Tibial nerve (tissue), 4 donors: ENCODE measurements around the gene LEP. TPM values are rescaled to one million over a fixed set of nuclear protein-coding genes. Genes with fewer than 3 reads are reported as not detected.
"Not testable (repeated sequence)": the region's sequence is repeated elsewhere in the genome, so short reads cannot be mapped to it uniquely, and the experiment has no call there.

Source experiments
- DNase-seq, 2 donors: peaks; one replicate each; pipeline ENCODE4 v3.0.0-alpha.2; 2019; ENCODE audit warnings: low spot score in 2 of 2
- H3K27ac ChIP-seq, 4 donors: fragments of 200-600 bp; sonication (generic) in 3 of 4; one replicate each; pipeline ENCODE4 v1.5.1; 2017 to 2019; ENCODE audit warnings: mild to moderate bottlenecking in 1 of 4
- H3K27me3 ChIP-seq, 2 donors: fragments of 200-600 bp; sonication (generic) in 1 of 2; one replicate each; pipeline versions ENCODE4 v1.5.1 to v1.6.0; 2017 to 2019
- H3K36me3 ChIP-seq, 3 donors: fragments of 200-600 bp; sonication (generic); one replicate each; pipeline ENCODE4 v1.5.1; 2018 to 2019
- H3K4me1 ChIP-seq, 4 donors: fragments of 200-600 bp; sonication (generic) in 3 of 4; one replicate each; pipeline ENCODE4 v1.5.1; 2017 to 2019
- H3K4me3 ChIP-seq, 4 donors: fragments of 200-600 bp; sonication (generic) in 3 of 4; one replicate each; pipeline ENCODE4 v1.5.1; 2017 to 2019; ENCODE audit warnings: mild to moderate bottlenecking in 1 of 4, moderate library complexity in 1 of 4
- H3K9me3 ChIP-seq, 4 donors: fragments of 200-600 bp; sonication (generic) in 3 of 4; one replicate each; pipeline ENCODE4 v1.5.1; 2017 to 2019
- CTCF ChIP-seq, 5 experiments: fragments of 200-600 bp in 3 of 5; fragments of 450-650 bp in 2 of 5; sonication (generic) in 3 of 5; IDR thresholded peaks; one replicate each; pipeline ENCODE4 v1.5.1; 2016 to 2019; ENCODE audit warnings: antibody characterized with exemption in 5 of 5, mild to moderate bottlenecking in 3 of 5, moderate library complexity in 2 of 5
- EP300 ChIP-seq, 2 donors: sonication (generic); formaldehyde crosslinking; IDR thresholded peaks; one replicate each; pipeline ENCODE4 v1.6.1; 2017; ENCODE audit warnings: antibody characterized with exemption in 2 of 2, mild to moderate bottlenecking in 1 of 2
- POLR2A ChIP-seq, 2 donors: fragments of 450-650 bp; IDR thresholded peaks; one replicate each; pipeline ENCODE4 v1.6.1; 2017; ENCODE audit warnings: antibody characterized with exemption in 2 of 2, mild to moderate bottlenecking in 2 of 2, moderate library complexity in 2 of 2
- WGBS, 2 donors: methylation state at CpG; one replicate each; pipeline ENCODE4 v1.1.5; 2018; 5-methylcytosine and 5-hydroxymethylcytosine counted together
- total RNA-seq, 4 donors: library from RNA; depleted of rRNA; stranded (reverse); fragments of >200 nt; gene quantifications; one replicate each; pipeline ENCODE4 v1.1.0, GENCODE V29; 2016

LEP gene
- total RNA-seq, 4 donors from 2014 or later = 15.9 to 70.7 (median 40.5) TPM

- Histone ChIP-seq H3K4me1 (no peaks in the 10 kb centered on the region), H3K4me3 (no peak overlapping the region), H3K36me3 (peaks cover 0 to 47% (median 0%) of the 10 kb centered on the region in 3 donors), H3K27ac (no peak overlapping the region), H3K9me3 (peaks cover 0 to 21% (median 2%) of the 10 kb centered on the region in 4 donors), H3K27me3 (no peaks in the 10 kb centered on the region)
- no peak for TF ChIP-seq CTCF (IDR thresholded peaks at IDR 0.05)
- TF ChIP-seq POLR2A (IDR thresholded peaks at IDR 0.05) = no peak
- no peak for TF ChIP-seq EP300 (IDR thresholded peaks at IDR 0.05)
- DNase-seq = no peak
- 85 to 92% methylated on average over 1 of the region's 1 CpG for WGBS, 2 donors
These were observed 37.3 kb downstream of the LEP start for GRCh38 chr7:128278366-128278765.

GRCh38 chr7:128279124-128279713 is 38.1 kb downstream of the LEP start:
- no peak overlapping the region for H3K27ac ChIP-seq
- H3K9me3 ChIP-seq = peaks cover 0 to 21% (median 2%) of the 10 kb centered on the region in 4 donors
- H3K4me3 ChIP-seq = no peak overlapping the region
- DNase-seq = no peak
- no peaks in the 10 kb centered on the region for H3K27me3 ChIP-seq
- H3K4me1 ChIP-seq = no peaks in the 10 kb centered on the region
- no peak for TF ChIP-seq POLR2A (IDR thresholded peaks at IDR 0.05)
- TF ChIP-seq CTCF (IDR thresholded peaks at IDR 0.05) = no peak
- no peak for TF ChIP-seq EP300 (IDR thresholded peaks at IDR 0.05)
- H3K36me3 ChIP-seq = peaks cover 0 to 55% (median 0%) of the 10 kb centered on the region in 3 donors
- WGBS, 2 donors = 83 to 87% methylated on average over 6 of the region's 6 CpGs

GRCh38 chr7:128280451-128280850 is 39.4 kb downstream of the LEP start:
- not testable (repeated sequence) for H3K4me1 ChIP-seq, H3K27ac ChIP-seq, H3K27me3 ChIP-seq, H3K4me3 ChIP-seq, DNase-seq
- Histone ChIP-seq H3K36me3 (peaks cover 0 to 64% (median 0%) of the 10 kb centered on the region in 3 donors), H3K9me3 (peaks cover 0 to 21% (median 2%) of the 10 kb centered on the region in 4 donors)
- 89 to 96% methylated on average over 1 of the region's 1 CpG for WGBS, 2 donors

GRCh38 chr7:128281605-128282380 is 40.7 kb downstream of the LEP start:
- WGBS, 2 donors = 84 to 85% methylated on average over 4 of the region's 4 CpGs
- H3K36me3 ChIP-seq = peaks cover 0 to 78% (median 0%) of the 10 kb centered on the region in 3 donors
- no peaks in the 10 kb centered on the region for H3K4me1 ChIP-seq
- H3K4me3 ChIP-seq = no peak overlapping the region
- TF ChIP-seq EP300 (IDR thresholded peaks at IDR 0.05) = no peak
- TF ChIP-seq POLR2A (IDR thresholded peaks at IDR 0.05) = no peak
- no peak for TF ChIP-seq CTCF (IDR thresholded peaks at IDR 0.05)
- DNase-seq = no peak
- H3K9me3 ChIP-seq = peaks cover 0 to 28% (median 2%) of the 10 kb centered on the region in 4 donors
- H3K27ac ChIP-seq = no peak overlapping the region
- H3K27me3 ChIP-seq = no peaks in the 10 kb centered on the region

GRCh38 chr7:128284102-128284501 is 43.0 kb downstream of the LEP start:
- Histone ChIP-seq H3K27me3 (no peaks in the 10 kb centered on the region), H3K9me3 (peaks cover 0 to 25% (median 2%) of the 10 kb centered on the region in 4 donors), H3K4me1 (no peaks in the 10 kb centered on the region), H3K27ac (no peak overlapping the region), H3K36me3 (peaks cover 0 to 72% (median 0%) of the 10 kb centered on the region in 3 donors), H3K4me3 (no peak overlapping the region)
- TF ChIP-seq CTCF (IDR thresholded peaks at IDR 0.05) (no peak), POLR2A (IDR thresholded peaks at IDR 0.05) (no peak), EP300 (IDR thresholded peaks at IDR 0.05) (no peak)
- WGBS, 2 donors = 87 to 90% methylated on average over 7 of the region's 7 CpGs
- no peak for DNase-seq
